ENCODE data around the gene NOC2L.

Gene NOC2L

DNA sequence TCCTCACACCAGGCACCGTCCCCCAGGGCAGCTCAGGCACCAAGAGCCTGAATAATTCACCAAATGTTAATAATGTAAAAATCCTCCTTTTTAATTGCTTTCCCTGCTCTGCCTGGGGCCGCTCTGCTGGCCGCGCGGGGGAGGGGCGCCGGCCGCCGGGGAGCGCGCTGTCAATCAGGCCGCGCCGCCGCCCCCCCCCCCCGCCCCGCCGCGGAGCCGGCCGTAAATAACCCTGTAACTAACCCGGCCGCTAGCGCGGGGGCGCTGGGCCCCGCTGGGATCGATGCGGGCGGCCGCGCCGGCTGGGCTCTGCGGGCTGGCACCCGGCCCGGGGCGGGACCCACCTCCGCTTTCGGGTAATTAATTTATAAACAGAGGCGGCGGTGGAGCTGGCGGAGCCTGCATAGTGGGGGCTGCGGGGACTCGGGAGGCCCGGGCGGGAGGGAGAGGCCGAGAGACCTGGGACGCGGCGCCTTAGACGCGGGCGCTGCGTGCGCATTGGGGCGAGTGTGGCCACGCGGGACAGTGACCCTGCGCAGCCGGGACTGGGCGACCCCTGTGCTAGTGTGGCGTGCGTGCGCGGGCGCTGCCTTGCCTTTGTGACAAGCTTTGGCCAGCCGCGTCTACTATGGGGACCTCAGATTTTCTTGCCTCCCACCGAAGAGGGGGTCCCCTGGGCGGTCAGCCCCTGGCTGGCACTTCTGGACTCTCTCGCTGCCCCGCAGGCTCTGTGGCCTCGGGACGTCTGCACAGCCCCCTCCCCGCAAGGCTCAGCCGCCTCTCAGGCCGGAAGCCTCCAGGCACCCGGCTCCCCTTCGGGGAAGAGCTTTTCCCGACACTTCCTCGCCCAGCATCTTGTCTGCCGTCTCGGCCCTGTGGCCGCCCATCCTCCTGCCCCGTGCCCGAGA lies 18.7 kb downstream of the NOC2L start:
- Histone ChIP-seq H3K9me3 (ENCODE audit: control insufficient read depth in 2 of 2, low read length in 2 of 2) (no peaks in the 10 kb centered on the region), H3K4me1 (ENCODE audit: control insufficient read depth, insufficient read depth, low read length) (peaks cover 53% of the 10 kb centered on the region), H3K36me3 (ENCODE audit: control insufficient read depth in 2 of 2, insufficient read depth in 2 of 2, low read length in 2 of 2) (no peaks in the 10 kb centered on the region), H3K4me3 (ENCODE audit: low read length in 2 of 2) (peak overlapping the region; percentile 31 to 65), H3K27me3 (ENCODE audit: control insufficient read depth in 1 of 2, insufficient read depth in 2 of 2, low read length in 2 of 2) (peaks cover 26 to 68% of the 10 kb centered on the region in 2 donors), H3K9ac (ENCODE audit: low read length in 2 of 2) (no peak overlapping the region), H3K27ac (ENCODE audit: low read length) (peak overlapping the region; percentile 37)

GRCh38 chr1:939511-940106 lies 19.4 kb downstream of the NOC2L start:
- H3K4me3 ChIP-seq (ENCODE audit: low read length in 2 of 2): peak overlapping the region; percentile 25 to 65
- no peak overlapping the region for H3K27ac ChIP-seq (ENCODE audit: low read length)
- H3K27me3 ChIP-seq (ENCODE audit: control insufficient read depth in 1 of 2, insufficient read depth in 2 of 2, low read length in 2 of 2): peaks cover 30 to 73% of the 10 kb centered on the region in 2 donors
- H3K9ac ChIP-seq (ENCODE audit: low read length in 2 of 2): no peak overlapping the region
- peaks cover 56% of the 10 kb centered on the region for H3K4me1 ChIP-seq (ENCODE audit: control insufficient read depth, insufficient read depth, low read length)
- no peaks in the 10 kb centered on the region for H3K9me3 ChIP-seq (ENCODE audit: control insufficient read depth in 2 of 2, low read length in 2 of 2)
- no peaks in the 10 kb centered on the region for H3K36me3 ChIP-seq (ENCODE audit: control insufficient read depth in 2 of 2, insufficient read depth in 2 of 2, low read length in 2 of 2)

DNA sequence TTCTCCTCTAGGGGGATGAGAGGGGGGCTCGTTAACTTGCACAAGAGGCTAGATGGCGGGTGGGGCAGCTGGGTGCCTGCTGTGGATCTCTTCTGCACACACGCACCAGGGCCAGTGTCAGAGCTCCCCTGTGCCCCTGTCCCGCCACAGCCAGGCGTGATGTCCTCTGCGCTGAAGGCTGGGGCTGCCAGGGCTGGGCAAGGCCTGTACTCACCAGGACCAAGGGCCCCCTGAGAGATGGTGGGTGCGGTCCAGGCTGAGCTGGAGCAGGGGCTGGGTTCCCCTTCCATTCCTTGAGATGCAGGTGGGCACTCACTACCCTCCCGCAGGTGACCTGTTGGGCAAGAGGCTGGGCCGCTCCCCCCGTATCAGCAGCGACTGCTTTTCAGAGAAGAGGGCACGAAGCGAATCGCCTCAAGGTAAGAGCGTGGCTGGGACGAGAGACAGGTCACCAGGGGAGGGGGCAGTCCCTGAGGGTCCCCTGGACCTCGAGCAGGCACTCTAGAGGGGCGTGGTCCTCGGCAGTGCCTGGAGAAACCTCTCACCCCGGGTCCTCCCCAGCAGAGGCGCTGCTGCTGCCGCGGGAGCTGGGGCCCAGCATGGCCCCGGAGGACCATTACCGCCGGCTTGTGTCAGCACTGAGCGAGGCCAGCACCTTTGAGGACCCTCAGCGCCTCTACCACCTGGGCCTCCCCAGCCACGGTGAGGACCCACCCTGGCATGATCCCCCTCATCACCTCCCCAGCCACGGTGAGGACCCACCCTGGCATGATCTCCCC lies 20.2 kb downstream of the NOC2L start:
- no peak overlapping the region for H3K9ac ChIP-seq (ENCODE audit: low read length in 2 of 2)
- H3K36me3 ChIP-seq (ENCODE audit: control insufficient read depth in 2 of 2, insufficient read depth in 2 of 2, low read length in 2 of 2): no peaks in the 10 kb centered on the region
- no peak overlapping the region for H3K4me3 ChIP-seq (ENCODE audit: low read length in 2 of 2)
- no peak overlapping the region for H3K27ac ChIP-seq (ENCODE audit: low read length)
- H3K4me1 ChIP-seq (ENCODE audit: control insufficient read depth, insufficient read depth, low read length): peaks cover 56% of the 10 kb centered on the region
- peaks cover 30 to 73% of the 10 kb centered on the region in 2 donors for H3K27me3 ChIP-seq (ENCODE audit: control insufficient read depth in 1 of 2, insufficient read depth in 2 of 2, low read length in 2 of 2)
- no peaks in the 10 kb centered on the region for H3K9me3 ChIP-seq (ENCODE audit: control insufficient read depth in 2 of 2, low read length in 2 of 2)

- peaks cover 30 to 75% of the 10 kb centered on the region in 2 donors for H3K27me3 ChIP-seq (ENCODE audit: control insufficient read depth in 1 of 2, insufficient read depth in 2 of 2, low read length in 2 of 2)
- peaks cover 50% of the 10 kb centered on the region for H3K4me1 ChIP-seq (ENCODE audit: control insufficient read depth, insufficient read depth, low read length)
- H3K4me3 ChIP-seq (ENCODE audit: low read length in 2 of 2): no peak overlapping the region
- no peak overlapping the region for H3K27ac ChIP-seq (ENCODE audit: low read length)
- no peak overlapping the region for H3K9ac ChIP-seq (ENCODE audit: low read length in 2 of 2)
- no peaks in the 10 kb centered on the region for H3K36me3 ChIP-seq (ENCODE audit: control insufficient read depth in 2 of 2, insufficient read depth in 2 of 2, low read length in 2 of 2)
- no peaks in the 10 kb centered on the region for H3K9me3 ChIP-seq (ENCODE audit: control insufficient read depth in 2 of 2, low read length in 2 of 2)
Measured at GRCh38 chr1:938088-938683, 20.9 kb downstream of the NOC2L start.

- H3K9ac ChIP-seq (ENCODE audit: low read length in 2 of 2): no peak overlapping the region
- H3K36me3 ChIP-seq (ENCODE audit: control insufficient read depth in 2 of 2, insufficient read depth in 2 of 2, low read length in 2 of 2): no peaks in the 10 kb centered on the region
- H3K9me3 ChIP-seq (ENCODE audit: control insufficient read depth in 2 of 2, low read length in 2 of 2): no peaks in the 10 kb centered on the region
- H3K27me3 ChIP-seq (ENCODE audit: control insufficient read depth in 1 of 2, insufficient read depth in 2 of 2, low read length in 2 of 2): peaks cover 27 to 73% of the 10 kb centered on the region in 2 donors
- H3K4me3 ChIP-seq (ENCODE audit: low read length in 2 of 2): no peak overlapping the region
- H3K4me1 ChIP-seq (ENCODE audit: control insufficient read depth, insufficient read depth, low read length): peaks cover 43% of the 10 kb centered on the region
- H3K27ac ChIP-seq (ENCODE audit: low read length): no peak overlapping the region
Measured at GRCh38 chr1:937521-937920, 21.5 kb downstream of the NOC2L start.

- no peak overlapping the region for H3K27ac ChIP-seq (ENCODE audit: low read length)
Measured at GRCh38 chr1:936348-937264, 22.4 kb downstream of the NOC2L start.

DNA sequence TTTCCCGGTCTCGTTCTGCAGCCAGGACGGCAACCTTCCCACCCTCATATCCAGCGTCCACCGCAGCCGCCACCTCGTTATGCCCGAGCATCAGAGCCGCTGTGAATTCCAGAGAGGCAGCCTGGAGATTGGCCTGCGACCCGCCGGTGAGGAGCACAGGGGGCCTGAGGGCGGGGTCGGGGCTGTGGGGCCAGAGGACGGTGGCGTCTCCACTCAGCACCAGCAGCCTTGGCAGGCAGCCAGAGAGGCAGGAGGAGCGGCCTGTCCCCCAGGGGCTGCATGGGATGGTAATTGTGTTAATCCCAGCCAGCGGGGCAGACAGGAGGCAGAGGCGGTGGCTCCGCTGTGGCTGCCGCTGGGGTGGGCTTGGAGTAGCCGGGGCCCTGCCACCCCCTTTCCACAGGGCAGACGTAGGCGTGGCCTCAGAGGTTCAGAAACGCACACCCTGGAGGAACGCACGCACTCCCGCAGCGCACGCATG lies 23.3 kb downstream of the NOC2L start:
- peaks cover 24 to 61% of the 10 kb centered on the region in 2 donors for H3K27me3 ChIP-seq (ENCODE audit: control insufficient read depth in 1 of 2, insufficient read depth in 2 of 2, low read length in 2 of 2)
- no peak overlapping the region for H3K4me3 ChIP-seq (ENCODE audit: low read length in 2 of 2)
- no peak overlapping the region for H3K27ac ChIP-seq (ENCODE audit: low read length)
- H3K4me1 ChIP-seq (ENCODE audit: control insufficient read depth, insufficient read depth, low read length): peaks cover 29% of the 10 kb centered on the region
- H3K36me3 ChIP-seq (ENCODE audit: control insufficient read depth in 2 of 2, insufficient read depth in 2 of 2, low read length in 2 of 2): no peaks in the 10 kb centered on the region
- no peak overlapping the region for H3K9ac ChIP-seq (ENCODE audit: low read length in 2 of 2)
- H3K9me3 ChIP-seq (ENCODE audit: control insufficient read depth in 2 of 2, low read length in 2 of 2): no peaks in the 10 kb centered on the region

More at GRCh38 chr1:936348-937264, 22.4 kb downstream of the NOC2L start:
- Histone ChIP-seq H3K4me1 (ENCODE audit: control insufficient read depth, insufficient read depth, low read length) (peaks cover 37% of the 10 kb centered on the region), H3K36me3 (ENCODE audit: control insufficient read depth in 2 of 2, insufficient read depth in 2 of 2, low read length in 2 of 2) (no peaks in the 10 kb centered on the region), H3K9ac (ENCODE audit: low read length in 2 of 2) (no peak overlapping the region), H3K9me3 (ENCODE audit: control insufficient read depth in 2 of 2, low read length in 2 of 2) (no peaks in the 10 kb centered on the region), H3K4me3 (ENCODE audit: low read length in 2 of 2) (no peak overlapping the region), H3K27me3 (ENCODE audit: control insufficient read depth in 1 of 2, insufficient read depth in 2 of 2, low read length in 2 of 2) (peaks cover 28 to 65% of the 10 kb centered on the region in 2 donors)

DNA sequence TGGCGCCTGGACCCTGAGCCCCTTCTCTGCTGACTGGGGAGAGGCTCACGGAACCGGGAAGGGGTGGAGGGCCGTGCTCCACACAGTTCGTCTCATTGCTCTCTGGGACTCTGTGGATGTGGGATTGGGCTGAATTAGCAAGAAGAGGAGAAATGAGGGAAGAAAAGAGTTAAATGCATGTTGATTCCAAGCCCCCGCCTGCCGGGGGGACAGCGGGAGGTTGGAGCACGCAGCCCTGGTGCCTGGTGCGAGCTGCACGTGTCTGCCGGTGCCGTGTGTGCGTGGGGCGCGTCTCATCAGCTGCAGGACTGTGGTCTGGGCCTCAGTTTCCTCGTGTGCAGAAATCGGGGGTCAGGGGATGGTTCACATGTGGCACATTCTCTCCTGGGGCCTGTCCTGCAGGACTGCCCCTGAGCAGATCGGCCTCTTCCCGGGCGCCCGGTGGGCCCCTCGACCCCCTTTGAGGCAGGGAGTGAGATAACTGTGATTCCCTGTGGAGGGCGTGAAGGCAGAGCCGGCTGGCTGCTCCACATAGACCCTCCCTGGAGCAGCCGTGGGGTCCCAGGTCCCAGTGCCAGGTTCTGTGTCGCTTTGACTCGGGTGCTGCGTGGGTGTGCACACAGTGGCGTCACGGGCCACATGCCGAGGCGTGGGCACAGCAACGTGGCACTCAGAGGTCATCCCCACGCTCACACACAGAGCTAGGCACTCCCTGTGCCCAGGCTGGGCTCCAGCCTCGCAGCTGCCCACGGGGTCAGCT lies 23.9 kb downstream of the NOC2L start:
- Histone ChIP-seq H3K9ac (ENCODE audit: low read length in 2 of 2) (no peak overlapping the region), H3K36me3 (ENCODE audit: control insufficient read depth in 2 of 2, insufficient read depth in 2 of 2, low read length in 2 of 2) (no peaks in the 10 kb centered on the region), H3K27ac (ENCODE audit: low read length) (no peak overlapping the region), H3K27me3 (ENCODE audit: control insufficient read depth in 1 of 2, insufficient read depth in 2 of 2, low read length in 2 of 2) (peaks cover 21 to 56% of the 10 kb centered on the region in 2 donors), H3K9me3 (ENCODE audit: control insufficient read depth in 2 of 2, low read length in 2 of 2) (no peaks in the 10 kb centered on the region), H3K4me3 (ENCODE audit: low read length in 2 of 2) (no peak overlapping the region), H3K4me1 (ENCODE audit: control insufficient read depth, insufficient read depth, low read length) (peaks cover 22% of the 10 kb centered on the region)

GRCh38 chr1:933603-933940 lies 25.5 kb downstream of the NOC2L start:
- Histone ChIP-seq H3K27ac (ENCODE audit: low read length) (no peak overlapping the region), H3K27me3 (ENCODE audit: control insufficient read depth in 1 of 2, insufficient read depth in 2 of 2, low read length in 2 of 2) (peaks cover 13 to 42% of the 10 kb centered on the region in 2 donors), H3K4me1 (ENCODE audit: control insufficient read depth, insufficient read depth, low read length) (peaks cover 13% of the 10 kb centered on the region), H3K36me3 (ENCODE audit: control insufficient read depth in 2 of 2, insufficient read depth in 2 of 2, low read length in 2 of 2) (no peaks in the 10 kb centered on the region), H3K4me3 (ENCODE audit: low read length in 2 of 2) (no peak overlapping the region), H3K9ac (ENCODE audit: low read length in 2 of 2) (no peak overlapping the region), H3K9me3 (ENCODE audit: control insufficient read depth in 2 of 2, low read length in 2 of 2) (no peaks in the 10 kb centered on the region)
